IPS-18c (cell line): ENCODE measurements around the gene PRR18.

Experiments used
- H3K4me3 ChIP-seq: 2 replicates; pipeline ENCODE4 v1.7.0; 2013; ENCODE audit warnings: low read depth, mild to moderate bottlenecking, low read length, moderate library complexity; ENCODE audit not compliant: insufficient read depth
- H3K9me3 ChIP-seq: one replicate; pipeline ENCODE4 v1.6.1; 2013; ENCODE audit warnings: mild to moderate bottlenecking, low read length, moderate library complexity; ENCODE audit not compliant: control insufficient read depth, insufficient read depth

PRR18 gene

DNA sequence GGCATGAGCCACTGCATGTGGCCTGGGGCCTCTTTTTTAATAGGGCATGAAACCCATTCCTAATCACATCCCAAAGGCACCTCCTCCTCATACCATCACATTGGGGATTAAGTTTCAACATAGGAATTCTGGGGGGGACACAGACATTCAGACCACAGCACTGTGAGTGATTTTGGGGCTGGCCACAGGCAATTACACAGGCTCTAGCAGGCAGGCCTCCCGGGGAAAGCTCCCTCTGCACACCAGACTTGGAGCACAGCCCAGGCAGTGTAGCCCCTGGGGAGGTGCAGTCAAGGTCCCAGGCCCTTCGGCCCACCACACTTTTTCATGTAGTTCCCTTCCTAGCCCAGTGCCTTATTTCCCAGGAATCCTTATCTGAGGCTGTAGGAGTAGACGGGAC is 28.7 kb upstream of the PRR18 start:
- no peak overlapping the region for H3K4me3 ChIP-seq
- H3K9me3 ChIP-seq: no peaks in the 10 kb centered on the region

DNA sequence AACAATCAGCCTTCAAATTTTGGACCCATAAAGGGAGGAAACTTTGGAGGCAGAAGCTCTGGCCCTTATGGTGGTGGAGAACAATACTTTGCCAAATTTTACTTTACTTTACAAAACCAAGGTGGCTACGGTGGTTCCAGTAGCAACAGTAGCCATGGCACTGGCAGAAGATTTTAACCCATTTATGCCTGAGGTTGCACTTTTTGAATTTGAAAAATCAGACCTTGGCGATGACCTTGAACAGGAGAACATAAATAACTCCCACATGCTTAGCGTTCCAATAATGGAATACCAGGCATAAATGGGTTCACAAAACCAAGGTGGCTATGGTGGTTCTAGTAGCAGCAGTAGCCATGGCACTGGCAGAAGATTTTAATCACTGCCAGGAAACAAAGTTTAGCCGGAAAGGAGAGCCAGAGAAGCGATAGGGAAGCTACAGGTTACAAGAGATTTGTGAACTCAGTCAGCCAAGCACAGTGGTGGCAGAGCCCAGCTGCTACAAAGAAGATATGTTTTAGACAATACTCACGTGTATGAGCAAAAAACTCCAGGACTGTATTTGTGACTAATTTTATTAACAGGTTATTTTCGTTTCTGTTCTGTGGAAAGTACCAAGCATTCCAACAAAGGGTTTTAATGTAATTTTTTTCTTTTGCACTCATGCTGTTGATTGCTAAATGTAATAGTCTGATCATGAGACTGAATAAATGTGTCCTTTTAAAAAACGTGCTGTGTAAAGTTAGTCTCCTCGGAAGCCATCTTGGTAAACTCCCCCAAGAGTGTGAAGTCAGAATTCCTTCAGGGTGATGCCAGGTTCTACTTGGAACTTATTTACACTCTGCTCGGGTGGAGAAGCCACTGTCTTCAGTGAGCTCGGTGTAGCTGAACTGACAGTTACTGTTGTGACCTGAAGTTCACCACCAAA is 27.4 kb upstream of the PRR18 start:
- H3K4me3 ChIP-seq: no peak overlapping the region
- H3K9me3 ChIP-seq: no peaks in the 10 kb centered on the region

DNA sequence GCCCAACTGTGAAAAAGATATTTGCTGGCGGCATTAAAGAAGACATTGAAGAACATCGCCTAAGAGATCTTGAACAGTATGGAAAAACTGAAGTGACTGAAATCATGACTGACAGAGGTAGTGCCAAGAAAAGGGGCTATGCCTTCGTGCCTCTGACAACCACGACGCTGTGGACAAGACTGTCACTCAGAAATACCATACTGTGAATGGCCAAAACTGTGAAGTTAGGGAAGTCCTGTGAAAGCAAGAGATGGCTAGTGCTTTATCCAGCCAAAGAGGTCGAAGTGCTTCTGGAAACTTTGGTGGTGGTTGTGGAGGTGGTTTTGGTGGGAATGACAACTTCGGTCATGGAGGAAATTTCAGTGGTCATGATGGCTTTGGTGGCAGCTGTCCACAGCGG is 26.7 kb upstream of the PRR18 start:
- Histone ChIP-seq H3K9me3 (no peaks in the 10 kb centered on the region), H3K4me3 (no peak overlapping the region)

DNA sequence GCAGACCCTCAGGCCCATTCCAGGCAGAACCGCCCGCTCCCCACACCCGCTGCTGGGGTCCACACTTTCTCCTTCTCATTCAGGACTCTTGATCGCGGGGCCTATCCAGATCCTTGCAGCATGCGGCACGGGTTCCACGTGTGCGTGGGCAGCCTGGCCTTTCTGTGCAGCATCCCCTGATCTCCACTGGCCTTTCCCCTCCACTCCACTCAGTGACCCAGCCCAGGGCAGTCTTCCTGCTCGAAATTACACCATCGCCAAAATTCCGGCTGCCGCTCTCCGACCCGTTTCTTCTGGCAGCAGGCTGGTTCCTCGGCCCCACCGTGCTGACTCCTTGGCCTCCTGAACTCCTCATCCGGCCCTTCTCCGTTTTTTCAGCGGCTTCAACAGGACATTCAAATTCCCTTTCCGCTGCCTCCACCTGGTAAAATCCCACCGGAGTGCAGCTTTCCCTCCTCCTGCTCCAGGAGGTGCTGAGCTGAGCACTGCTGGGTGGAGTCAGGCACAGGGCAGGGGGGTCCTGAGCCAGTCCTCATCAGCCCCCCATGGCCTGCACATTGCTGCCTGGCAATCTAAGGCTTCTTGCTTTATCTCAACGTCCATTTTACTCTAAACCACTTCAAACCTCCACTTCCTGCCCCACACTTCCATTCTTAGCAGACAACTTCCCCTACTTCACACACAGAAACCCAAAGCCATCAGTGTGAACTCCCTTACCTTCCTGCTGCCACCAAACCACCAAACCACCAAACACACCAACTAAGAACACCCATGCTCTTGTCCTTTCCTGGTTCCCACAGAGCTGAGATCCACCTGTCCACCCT is 25.2 kb upstream of the PRR18 start:
- no peak overlapping the region for H3K4me3 ChIP-seq
- no peaks in the 10 kb centered on the region for H3K9me3 ChIP-seq

DNA sequence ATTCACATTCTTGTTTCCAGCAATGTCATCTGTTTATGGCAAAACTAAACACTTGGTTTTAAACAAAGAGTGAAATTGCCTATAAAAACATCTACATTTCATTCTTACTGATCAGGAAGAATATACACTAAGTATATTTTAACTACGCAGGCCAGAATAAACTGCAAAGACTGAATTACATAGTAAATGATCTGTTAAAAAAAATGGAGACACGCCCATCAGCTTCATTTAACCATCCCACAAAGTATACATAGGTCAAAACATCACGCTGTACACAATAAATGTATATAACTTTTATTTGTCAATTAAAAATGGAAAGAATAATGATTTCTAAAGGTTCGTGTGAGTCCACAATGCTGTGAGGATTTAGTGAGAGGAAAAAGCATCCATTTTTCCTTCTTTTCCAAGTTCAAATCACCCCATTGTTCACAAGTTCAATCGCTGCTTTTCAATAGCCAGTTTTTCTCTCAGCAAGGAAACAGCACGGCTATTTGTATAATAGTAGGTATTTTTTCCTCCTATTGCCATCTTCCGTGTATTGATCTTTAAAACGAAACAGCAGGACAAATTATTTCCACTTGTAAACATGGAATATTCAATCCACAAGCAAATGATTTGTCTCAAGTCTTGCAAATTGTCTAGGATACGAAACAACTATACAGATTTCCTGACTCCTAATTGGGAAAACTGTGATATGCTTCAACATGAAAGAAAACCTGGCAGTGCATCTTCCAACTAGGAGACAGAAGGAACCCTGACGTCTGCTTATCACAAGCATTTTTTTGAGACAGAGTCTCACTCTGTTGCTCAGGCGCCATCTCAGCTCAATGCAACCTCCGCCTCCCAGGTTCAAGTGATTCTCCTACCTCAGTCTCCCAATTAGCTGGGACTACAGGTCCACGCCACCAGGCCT is 23.6 kb upstream of the PRR18 start:
- H3K9me3 ChIP-seq: no peaks in the 10 kb centered on the region

DNA sequence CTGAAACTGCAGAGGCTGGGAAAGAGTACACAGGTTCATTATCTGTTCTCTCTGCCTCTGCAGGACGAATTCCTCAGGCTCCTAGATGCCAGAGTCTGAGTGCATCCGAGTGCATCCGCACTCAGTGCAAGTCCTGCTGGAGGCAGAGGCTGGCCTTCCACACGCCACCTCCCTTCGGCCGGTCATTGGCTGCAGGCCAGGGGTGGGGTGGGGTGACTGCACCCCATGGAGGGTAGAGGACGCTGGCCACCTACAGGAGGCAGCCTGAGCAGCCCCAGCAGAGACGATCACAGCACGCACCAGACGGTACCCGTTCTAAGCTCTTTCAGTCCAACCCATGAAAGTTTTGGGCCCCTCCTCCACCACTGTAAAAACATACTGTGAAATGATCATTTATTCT is 22.4 kb upstream of the PRR18 start:
- H3K9me3 ChIP-seq: no peaks in the 10 kb centered on the region
- no peak overlapping the region for H3K4me3 ChIP-seq

More for the DNA sequence above, 23.6 kb upstream of the PRR18 start:
- H3K4me3 ChIP-seq: no peak overlapping the region

DNA sequence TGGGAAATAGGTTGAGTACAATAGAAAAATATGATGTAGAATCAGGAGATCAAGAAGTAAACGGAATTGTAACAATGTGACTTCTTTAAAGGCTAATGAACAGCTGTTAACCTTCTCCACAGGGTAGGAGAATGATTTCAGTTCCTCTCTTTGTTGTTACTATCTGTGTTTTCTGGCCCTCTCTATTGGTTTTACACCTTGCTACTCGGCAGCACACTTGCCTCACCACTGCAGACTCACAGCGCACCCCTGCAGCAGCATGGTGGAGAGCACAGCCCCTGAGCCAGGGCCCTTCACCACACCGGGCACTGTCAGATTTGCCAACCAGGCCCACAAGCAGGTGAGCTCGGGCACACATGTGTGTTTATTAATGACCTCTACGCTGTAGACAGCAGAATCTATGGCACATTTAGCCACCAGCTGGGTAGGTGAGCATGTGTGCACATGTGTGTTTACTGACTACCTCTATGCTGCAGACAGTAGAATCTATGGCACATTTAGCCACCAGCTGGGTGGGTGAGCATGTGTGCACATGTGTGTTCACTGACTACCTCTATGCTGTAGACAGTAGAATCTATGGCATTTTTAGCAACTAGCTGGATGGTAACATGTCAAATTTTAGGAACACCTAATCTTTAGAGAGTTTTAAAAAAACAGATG is 17.3 kb upstream of the PRR18 start:
- no peaks in the 10 kb centered on the region for H3K9me3 ChIP-seq
- H3K4me3 ChIP-seq: no peak overlapping the region

DNA sequence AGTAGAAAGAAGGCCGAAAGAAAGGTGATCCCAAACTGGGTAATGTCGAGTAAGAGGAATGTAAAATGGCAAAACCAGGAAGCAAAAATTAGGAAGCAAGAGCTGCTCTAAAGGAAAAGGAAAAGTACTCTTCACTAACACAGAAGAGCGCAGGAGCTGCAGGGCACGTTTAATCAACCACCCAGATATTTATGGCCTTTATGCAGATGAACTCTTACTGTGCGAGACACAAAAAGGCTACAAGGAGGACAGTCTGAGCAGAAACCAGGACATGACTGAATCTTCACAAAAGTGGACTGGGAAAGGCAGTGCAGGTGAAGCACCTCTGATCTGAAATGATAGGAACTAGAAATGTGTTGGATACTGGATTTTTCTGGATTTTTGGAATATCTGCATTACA is 15.2 kb upstream of the PRR18 start:
- no peak overlapping the region for H3K4me3 ChIP-seq
- H3K9me3 ChIP-seq: no peaks in the 10 kb centered on the region

DNA sequence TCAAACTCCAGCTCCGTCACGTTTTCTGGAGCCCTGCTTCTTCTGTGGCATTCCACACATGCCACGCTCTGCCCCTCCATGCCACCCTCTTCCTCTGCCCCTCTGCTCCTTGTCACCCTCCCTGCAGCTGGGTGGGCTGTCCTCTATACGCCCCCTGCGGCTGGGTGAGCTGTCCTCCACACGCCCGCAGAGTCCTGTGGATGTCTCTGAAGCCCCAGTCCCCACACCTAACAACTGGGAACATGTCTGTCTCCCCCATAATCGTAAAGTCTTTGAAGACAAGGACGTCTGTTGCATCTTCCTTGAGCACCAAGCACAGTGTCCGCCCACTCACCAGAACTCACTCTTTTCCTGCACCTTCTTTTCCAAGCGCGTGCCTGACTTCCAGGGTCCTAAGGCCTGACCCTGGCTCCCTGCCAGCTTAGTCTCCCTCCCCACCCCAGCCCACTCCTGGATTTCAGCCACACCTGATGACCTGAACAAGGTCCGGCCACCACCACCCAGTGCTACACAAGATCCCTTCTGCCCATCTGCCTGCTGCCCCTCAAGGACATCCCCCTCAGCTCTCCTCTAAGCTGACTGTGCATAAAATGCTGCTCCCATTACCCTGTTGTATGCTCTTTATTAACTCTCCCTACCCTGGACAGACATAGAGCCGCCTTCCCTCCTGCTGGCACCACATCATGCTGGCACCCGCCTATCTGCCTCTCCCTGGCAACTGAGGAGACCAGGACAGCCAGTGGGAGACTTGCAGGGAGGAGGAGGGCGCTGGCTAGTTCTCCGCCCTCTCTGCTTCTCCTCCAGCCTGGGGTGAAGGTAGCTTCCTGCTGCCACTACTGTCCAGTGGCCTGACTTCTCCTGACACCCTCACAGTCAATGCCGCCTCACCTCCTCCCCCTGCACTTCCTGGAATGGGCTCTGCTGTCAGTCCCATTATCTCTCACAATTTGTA is 10.7 kb upstream of the PRR18 start:
- no peaks in the 10 kb centered on the region for H3K9me3 ChIP-seq
- H3K4me3 ChIP-seq: no peak overlapping the region

DNA sequence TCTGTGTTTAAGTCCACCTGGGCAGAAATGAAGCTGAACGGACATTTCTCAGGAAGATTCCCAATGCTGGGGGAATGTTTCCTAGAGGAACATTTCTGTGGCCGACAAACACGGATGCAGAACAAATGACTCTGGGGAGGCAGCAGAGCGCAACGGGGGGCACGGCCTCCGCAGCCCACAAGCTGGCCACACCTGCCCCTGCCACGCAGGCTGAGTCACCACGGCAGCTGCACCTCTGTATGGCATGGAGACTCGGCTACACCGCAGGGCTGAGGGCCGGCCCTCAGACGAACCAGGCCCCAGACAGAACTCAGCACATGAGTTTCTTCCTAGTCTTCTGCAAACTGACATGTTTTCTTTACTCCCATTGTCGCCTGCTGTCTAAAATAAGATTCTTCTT is 10.0 kb upstream of the PRR18 start:
- Histone ChIP-seq H3K9me3 (no peaks in the 10 kb centered on the region), H3K4me3 (no peak overlapping the region)

DNA sequence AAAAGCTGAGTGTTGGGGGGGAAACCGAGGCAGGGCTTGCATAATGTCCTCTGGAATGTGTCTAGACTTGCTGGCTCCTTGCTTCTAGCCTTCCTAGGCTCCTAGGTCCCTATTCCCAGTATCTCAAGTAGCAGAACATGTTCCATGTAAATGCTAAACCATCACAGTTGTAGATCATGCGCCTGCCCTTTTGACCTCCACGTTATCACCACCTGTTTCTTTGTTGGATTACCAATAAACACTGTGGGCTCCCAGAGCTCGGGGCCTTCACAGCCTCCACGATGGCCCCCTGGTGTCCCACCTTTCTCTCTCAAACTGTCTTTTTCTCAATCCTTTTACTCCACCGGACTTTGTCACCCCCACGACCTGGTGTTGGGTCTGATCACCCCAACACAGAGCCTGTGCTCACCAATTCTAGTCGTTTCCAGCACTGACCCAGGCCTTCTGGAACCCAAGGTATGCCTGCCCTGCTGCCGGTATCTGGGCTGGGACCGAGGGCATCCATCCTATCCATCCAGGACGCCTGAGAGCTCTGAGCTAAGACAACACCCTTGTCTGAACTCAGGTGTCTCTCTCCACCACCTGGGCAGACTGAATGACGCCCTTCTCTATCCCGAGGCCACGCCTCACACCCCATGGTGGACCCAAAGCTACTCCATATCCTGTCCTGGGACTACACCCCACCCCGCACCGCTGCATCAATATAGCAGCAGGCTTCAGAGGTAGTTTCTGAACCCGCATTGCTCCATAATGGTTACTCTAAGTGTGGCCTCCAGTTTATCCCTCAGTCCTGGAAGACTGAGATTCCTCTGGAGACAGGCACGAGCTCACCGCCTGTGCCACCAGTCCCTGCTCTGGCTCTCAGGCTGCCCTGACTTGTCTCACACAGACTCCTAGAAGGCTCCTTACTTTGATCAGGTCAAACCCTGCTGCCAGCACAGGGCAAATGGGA is 9.3 kb upstream of the PRR18 start:
- Histone ChIP-seq H3K4me3 (no peak overlapping the region), H3K9me3 (no peaks in the 10 kb centered on the region)

DNA sequence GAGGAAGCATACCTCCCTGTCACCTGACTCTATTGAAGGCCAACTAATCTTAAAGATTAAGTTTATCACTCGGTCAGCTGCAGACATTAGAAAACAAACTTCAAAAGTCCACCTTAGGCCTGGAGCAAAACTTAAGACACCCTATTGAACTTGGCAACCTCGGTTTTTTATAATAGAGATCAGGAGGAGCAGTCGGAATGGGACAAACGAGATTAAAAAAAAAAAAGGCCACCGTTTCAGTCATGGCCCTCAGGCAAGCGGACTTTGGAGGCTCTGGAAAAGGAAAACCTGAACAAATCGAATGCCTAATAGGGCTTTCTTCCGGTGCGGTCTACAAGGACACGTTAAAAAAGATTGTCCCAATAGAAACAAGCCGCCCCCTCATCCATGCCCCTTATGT is 7.2 kb upstream of the PRR18 start:
- Histone ChIP-seq H3K4me3 (no peak overlapping the region), H3K9me3 (no peaks in the 10 kb centered on the region)

DNA sequence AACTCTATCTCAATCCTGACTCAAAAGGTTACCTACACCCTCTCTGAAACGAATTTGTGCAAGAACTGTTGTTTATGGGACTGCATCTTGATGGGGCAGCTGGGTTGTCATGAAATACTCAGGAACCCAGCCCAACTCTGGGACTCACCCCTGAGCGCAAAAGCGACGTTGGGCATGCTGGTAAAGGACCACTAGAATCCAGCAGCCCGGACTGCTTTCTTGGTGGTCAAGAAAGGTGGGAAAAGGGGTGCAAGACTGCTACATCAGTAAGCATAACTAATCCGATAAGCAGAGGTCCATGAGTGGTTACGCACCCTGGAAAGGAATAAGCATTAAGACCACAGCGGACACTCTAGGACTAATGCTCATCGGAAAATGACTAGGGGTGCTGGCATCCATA is 6.3 kb upstream of the PRR18 start:
- Histone ChIP-seq H3K4me3 (no peak overlapping the region), H3K9me3 (no peaks in the 10 kb centered on the region)

DNA sequence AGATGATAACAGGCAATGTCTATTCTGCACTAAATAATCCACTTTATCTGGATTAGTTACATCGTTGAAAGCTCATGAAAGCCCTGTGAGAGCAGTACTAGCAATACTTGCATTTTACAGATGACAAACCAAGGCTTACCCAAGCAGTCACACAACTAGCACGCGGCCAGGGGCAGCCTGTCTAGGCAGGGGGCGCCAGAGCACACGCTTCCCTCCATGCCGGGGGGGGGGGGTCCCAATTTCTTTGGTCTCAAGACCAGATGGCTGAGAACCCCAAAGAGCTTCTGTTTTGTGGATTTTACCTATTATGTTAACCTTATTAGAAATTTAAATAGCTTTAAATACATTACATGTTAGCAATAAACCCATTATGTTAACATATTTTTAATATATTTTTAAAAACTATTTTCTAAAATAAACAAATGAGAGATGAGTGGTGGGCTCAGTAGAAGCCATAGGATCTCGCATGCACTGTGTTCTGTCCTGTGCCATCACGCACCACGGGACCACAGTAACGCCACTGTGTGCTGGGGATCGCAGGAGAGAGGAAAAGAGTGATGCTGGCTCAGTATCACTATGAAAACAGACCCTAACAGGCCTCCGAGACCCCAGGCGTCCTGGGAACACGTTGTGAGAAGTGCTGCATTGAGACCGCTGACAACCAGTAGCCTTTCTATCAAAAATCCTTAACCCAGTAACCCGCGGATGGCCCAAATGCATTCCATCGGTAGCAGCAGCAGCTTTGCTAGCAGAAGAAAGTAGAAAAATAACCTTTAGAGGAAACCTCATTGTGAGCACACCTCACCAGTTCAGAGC is 5.3 kb upstream of the PRR18 start:
- H3K4me3 ChIP-seq: no peak overlapping the region
- H3K9me3 ChIP-seq: no peaks in the 10 kb centered on the region
